HepG2 (cell line): Measurements from ENCODE around the gene POU4F3.

Experiments
- NFIC ChIP-seq: IDR thresholded peaks from 2 replicates; pipeline ENCODE4 v1.6.1; 2012; ENCODE audit warnings: mild to moderate bottlenecking, low read length, inconsistent platforms
- ZIK1 ChIP-seq: sonication (generic); formaldehyde crosslinking; IDR thresholded peaks from 2 replicates; pipeline ENCODE4 v1.5.0; 2020; ENCODE audit warnings: mild to moderate bottlenecking, low read depth, missing genetic modification reagents, borderline replicate concordance
- ZNF251 ChIP-seq: sonication (generic); formaldehyde crosslinking; IDR thresholded peaks from 2 replicates; pipeline ENCODE4 v1.9.0; 2021; ENCODE audit warnings: mild to moderate bottlenecking, missing genetic modification reagents
- ZNF564 ChIP-seq: sonication (generic); formaldehyde crosslinking; IDR thresholded peaks from 2 replicates; pipeline ENCODE4 v1.8.1; 2023; ENCODE audit warnings: mild to moderate bottlenecking, missing genetic modification reagents

GRCh38 chr5:146310540-146310939 lies 28.1 kb upstream of the POU4F3 start:
- TF ChIP-seq ZIK1 (CRISPR knock-in tag) (no peak), ZNF564 (no peak), NFIC (no peak), ZNF251 (no peak)
